Measurements from ENCODE around the gene NFE2L1. TPM values are rescaled to one million over a fixed set of nuclear protein-coding genes. Genes with fewer than 3 reads are reported as not detected.

The NFE2L1 gene
- total RNA-seq, 1 experiment from 2014 or later: 135 TPM

GRCh38 chr17:48062273-48062672 lies 14.1 kb downstream of the NFE2L1 start:
- TF ChIP-seq POLR2AphosphoS5 (IDR thresholded peaks at IDR 0.05; ENCODE audit: low read depth, low read length) (peak; percentile 10; the same call in 1 of the 2 replicates), SIN3A (IDR thresholded peaks at IDR 0.05; ENCODE audit: low read depth) (no peak)
- Histone ChIP-seq H3K4me3 (replicated peaks in 1 of 2; ENCODE audit: low read depth in 1 of 2, low read length in 2 of 2) (no peak overlapping the region), H3K79me2 (ENCODE audit: insufficient read depth, low read length) (peaks cover 14% of the 10 kb centered on the region; the same call in 1 of the 2 replicates), H3K9ac (ENCODE audit: low read length) (no peak overlapping the region), H3K4me2 (ENCODE audit: low read length) (no peak overlapping the region), H3K9me2 (ENCODE audit: insufficient read depth) (no peaks in the 10 kb centered on the region), H2AFZ (ENCODE audit: low read depth, low read length, poor library complexity, severe bottlenecking) (no peak overlapping the region), H3K4me1 (ENCODE audit: control insufficient read depth in 1 of 2, insufficient read depth in 2 of 2, low read length in 2 of 2) (no peaks in the 10 kb centered on the region), H3K27me3 (ENCODE audit: insufficient read depth, low read length) (no peaks in the 10 kb centered on the region), H3K9me3 (ENCODE audit: control insufficient read depth in 1 of 2, insufficient read depth in 1 of 2, low read depth in 1 of 2, low read length in 2 of 2) (no peaks in the 10 kb centered on the region), H3K36me3 (ENCODE audit: control insufficient read depth in 1 of 2, insufficient read depth in 2 of 2, low read length in 2 of 2) (peaks cover 49 to 62% of the 10 kb centered on the region in 2 experiments), H3K27ac (ENCODE audit: low read depth, low read length) (no peak overlapping the region), H4K20me1 (ENCODE audit: insufficient read depth) (no peaks in the 10 kb centered on the region; the same call in 1 of the 2 replicates)
- no peak for ATAC-seq
- POLR2A ChIA-PET: interaction anchor here (13.2 kb wide), 1 partner anchor 13 kb away, joined by 114 read pairs; the partner anchor contains the start of gene NFE2L1
- RAD21 ChIA-PET (ENCODE audit: low non-redundant PET in 1 of 2, low total read pairs in 2 of 2, uncharacterized antibody in 2 of 2, unreplicated experiment in 2 of 2): no interaction called here
- DNase-seq (ENCODE audit: low read depth, low spot score): no peak
- intact Hi-C loops (cut with micrococcal nuclease): no loop called here
- no TSS peak for BruUV-seq (replicated peaks)
- CTCF ChIA-PET: no interaction called here

DNA sequence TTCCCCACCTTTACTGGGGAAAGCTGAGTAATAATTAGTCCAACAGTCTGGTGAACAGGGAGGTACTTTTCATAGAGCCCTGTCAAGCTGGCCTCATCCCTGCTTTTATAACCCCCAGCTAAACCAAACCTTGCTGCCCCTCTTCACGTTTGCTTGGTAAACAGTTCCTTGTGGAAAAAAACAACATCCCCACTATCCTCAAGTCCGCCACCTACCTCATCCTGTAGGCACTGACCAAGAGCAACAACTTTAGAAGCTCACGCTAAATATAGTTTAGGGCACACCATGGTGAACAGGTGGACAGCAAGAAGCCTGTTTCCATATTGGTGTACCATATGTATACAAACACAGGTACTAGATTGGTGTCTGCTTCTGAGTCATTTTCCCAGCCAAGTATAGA lies 16.5 kb downstream of the NFE2L1 start:
- Histone ChIP-seq H3K27me3 (ENCODE audit: insufficient read depth, low read length) (no peaks in the 10 kb centered on the region), H2AFZ (ENCODE audit: low read depth, low read length, poor library complexity, severe bottlenecking) (no peak overlapping the region), H3K9me3 (ENCODE audit: control insufficient read depth in 1 of 2, insufficient read depth in 1 of 2, low read depth in 1 of 2, low read length in 2 of 2) (no peaks in the 10 kb centered on the region), H3K79me2 (ENCODE audit: insufficient read depth, low read length) (peaks cover 3% of the 10 kb centered on the region; the same call in 1 of the 2 replicates), H3K27ac (ENCODE audit: low read depth, low read length) (no peak overlapping the region), H3K36me3 (ENCODE audit: control insufficient read depth in 1 of 2, insufficient read depth in 2 of 2, low read length in 2 of 2) (peaks cover 39 to 47% of the 10 kb centered on the region in 2 experiments), H3K4me1 (ENCODE audit: control insufficient read depth in 1 of 2, insufficient read depth in 2 of 2, low read length in 2 of 2) (no peaks in the 10 kb centered on the region), H4K20me1 (ENCODE audit: insufficient read depth) (no peaks in the 10 kb centered on the region; the same call in 1 of the 2 replicates), H3K4me2 (ENCODE audit: low read length) (no peak overlapping the region), H3K9me2 (ENCODE audit: insufficient read depth) (no peaks in the 10 kb centered on the region), H3K9ac (ENCODE audit: low read length) (no peak overlapping the region), H3K4me3 (replicated peaks in 1 of 2; ENCODE audit: low read depth in 1 of 2, low read length in 2 of 2) (no peak overlapping the region)
- CTCF ChIA-PET: interaction anchor here (1.2 kb wide), 1 partner anchor 39 kb away, joined by 5 read pairs; no protein-coding TSS in a partner anchor
- POLR2A ChIA-PET: interaction anchor here (1.2 to 13.2 kb wide), 2 partner anchors 9 to 15 kb away, joined by 4 to 114 read pairs; partner anchors contain the start of gene NFE2L1
- RAD21 ChIA-PET (ENCODE audit: low non-redundant PET in 1 of 2, low total read pairs in 2 of 2, uncharacterized antibody in 2 of 2, unreplicated experiment in 2 of 2): no interaction called here
- intact Hi-C loops (cut with micrococcal nuclease): no loop called here
- no TSS peak for BruUV-seq (replicated peaks)
- no peak for ATAC-seq
- TF ChIP-seq EZH2 (IDR thresholded peaks at IDR 0.05) (no peak), JUND (IDR thresholded peaks at IDR 0.05) (no peak), POLR2AphosphoS5 (IDR thresholded peaks at IDR 0.05; ENCODE audit: low read depth, low read length) (peak; percentile 23; the same call in 1 of the 2 replicates)
- TF ChIP-seq, protein P1, sequence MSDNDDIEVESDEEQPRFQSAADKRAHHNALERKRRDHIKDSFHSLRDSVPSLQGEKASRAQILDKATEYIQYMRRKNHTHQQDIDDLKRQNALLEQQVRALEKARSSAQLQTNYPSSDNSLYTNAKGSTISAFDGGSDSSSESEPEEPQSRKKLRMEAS (IDR thresholded peaks at IDR 0.05): no peak
- no peak for DNase-seq (ENCODE audit: low read depth, low spot score)

All from HCT116 (cell line).